ENCODE data around the gene DSC2.
A peak's percentile ranks its signal among the peaks of the same experiment; 100 is the strongest.
"Not testable (repeated sequence)": the region's sequence is repeated elsewhere in the genome, so short reads cannot be mapped to it uniquely, and the experiment has no call there.

The DSC2 gene

GRCh38 chr18:31043709-31044108 lies 58.5 kb downstream of the DSC2 start:
- DNase-seq (ENCODE audit: low spot score), result no peak
- ChIA-PET CTCF (no interaction called here), POLR2A (ENCODE audit: low non-redundant PET) (no interaction called here)
- no peak for TF ChIP-seq CTCF (conservative IDR thresholded peaks at IDR 0.05; ENCODE audit: low read depth)
- H3K27ac ChIP-seq, result no peak overlapping the region

- TF ChIP-seq CTCF (conservative IDR thresholded peaks at IDR 0.05; ENCODE audit: low read depth), result no peak
- peak; percentile 68 for DNase-seq (ENCODE audit: low spot score)
- H3K27ac ChIP-seq, result peak within 1 kb of the TSS; percentile 99
- POLR2A ChIA-PET (ENCODE audit: low non-redundant PET), result interaction anchor here (0.7 kb wide), 1 partner anchor 20 kb away, joined by 3 read pairs; no protein-coding TSS in a partner anchor
- CTCF ChIA-PET, result interaction anchor here (1.2 kb wide), 1 partner anchor 165 kb away, joined by 3 read pairs; no protein-coding TSS in a partner anchor
Observed at GRCh38 chr18:31042406-31043181, 59.6 kb downstream of the DSC2 start, which contains the start of gene DSC3. Gene DSC3, minus strand, starts transcription at chr18:31042742. Its CDS starts 82 bp downstream, at chr18:31042660.

- DNase-seq (ENCODE audit: low spot score), result peak; percentile 16
- peak overlapping the region; percentile 99 for H3K27ac ChIP-seq
- POLR2A ChIA-PET (ENCODE audit: low non-redundant PET), result no interaction called here
- TF ChIP-seq CTCF (conservative IDR thresholded peaks at IDR 0.05; ENCODE audit: low read depth), result no peak
- CTCF ChIA-PET, result interaction anchor here (0.6 to 1.2 kb wide), 2 partner anchors 165 to 271 kb away, joined by 3 to 5 read pairs; no protein-coding TSS in a partner anchor
Observed at GRCh38 chr18:31042084-31042405, 60.2 kb downstream of the DSC2 start.

GRCh38 chr18:31041271-31042083 lies 60.7 kb downstream of the DSC2 start:
- peak overlapping the region; percentile 99 for H3K27ac ChIP-seq
- no peak for TF ChIP-seq CTCF (conservative IDR thresholded peaks at IDR 0.05; ENCODE audit: low read depth)
- DNase-seq (ENCODE audit: low spot score), result peak; percentile 25
- ChIA-PET POLR2A (ENCODE audit: low non-redundant PET) (no interaction called here), CTCF (interaction anchor here (0.5 to 1.2 kb wide), 3 partner anchors 15 to 271 kb away, joined by 3 to 5 read pairs (median 4); no protein-coding TSS in a partner anchor)

GRCh38 chr18:31040686-31041270 lies 61.4 kb downstream of the DSC2 start:
- ChIA-PET CTCF (interaction anchor here (0.5 kb wide), 1 partner anchor 15 kb away, joined by 4 read pairs; no protein-coding TSS in a partner anchor), POLR2A (ENCODE audit: low non-redundant PET) (no interaction called here)
- no peak for TF ChIP-seq CTCF (conservative IDR thresholded peaks at IDR 0.05; ENCODE audit: low read depth)
- DNase-seq (ENCODE audit: low spot score), result peak; percentile 10
- H3K27ac ChIP-seq, result peak overlapping the region; percentile 99

- DNase-seq (ENCODE audit: low spot score), result peak; percentile 21
- no peak overlapping the region for H3K27ac ChIP-seq
- POLR2A ChIA-PET (ENCODE audit: low non-redundant PET), result no interaction called here
- TF ChIP-seq CTCF (conservative IDR thresholded peaks at IDR 0.05; ENCODE audit: low read depth), result no peak
- CTCF ChIA-PET, result no interaction called here
Observed at GRCh38 chr18:31039426-31039825, 62.8 kb downstream of the DSC2 start.

- DNase-seq (ENCODE audit: low spot score); CTCF ChIA-PET: not testable (repeated sequence)
Observed at GRCh38 chr18:31037686-31038085, 64.5 kb downstream of the DSC2 start.

More at GRCh38 chr18:31037686-31038085, 64.5 kb downstream of the DSC2 start:
- POLR2A ChIA-PET (ENCODE audit: low non-redundant PET); H3K27ac ChIP-seq: not testable (repeated sequence)

Measured in RWPE1 (cell line).